22Rv1 (cell line): Measurements from ENCODE around the gene MPV17L.

Experiments
- CTCF ChIP-seq: fragments of 450-650 bp; IDR thresholded peaks from 2 replicates; pipeline ENCODE4 v1.5.1; 2017; ENCODE audit warnings: mild to moderate bottlenecking
- ZFX ChIP-seq: fragments of 450-650 bp; IDR thresholded peaks from 2 replicates; pipeline ENCODE4 v1.6.1; 2017; ENCODE audit warnings: antibody characterized with exemption, borderline replicate concordance

DNA sequence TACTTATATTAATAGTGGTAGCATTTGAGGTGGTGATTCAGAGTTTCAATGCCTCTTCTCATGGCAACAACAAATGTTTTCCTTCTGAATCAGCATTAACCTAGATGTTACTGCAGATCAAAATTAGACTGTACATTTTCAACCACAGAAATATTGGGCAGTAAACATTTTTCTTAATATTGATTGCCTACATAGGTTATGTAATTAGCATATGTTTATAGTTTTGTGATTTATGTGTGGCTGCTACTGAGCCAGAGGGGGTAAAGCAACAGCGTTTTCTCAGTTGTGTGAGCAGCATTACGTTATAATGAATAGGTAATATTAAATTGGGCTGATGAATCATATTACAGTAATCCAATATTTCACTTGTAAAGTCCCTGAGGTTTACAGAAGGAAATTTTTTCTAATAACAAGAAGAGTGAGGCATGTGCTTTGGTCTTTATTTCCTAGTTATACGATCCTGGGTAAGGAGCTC lies 20.0 kb downstream of the MPV17L start:
- TF ChIP-seq CTCF (no peak), ZFX (no peak)
